Type B pancreatic cell (in vitro differentiated cells): ENCODE data around the gene BSCL2. TPM values are rescaled to one million over a fixed set of nuclear protein-coding genes. Genes with fewer than 3 reads are reported as not detected.
"Not testable (repeated sequence)": the region's sequence is repeated elsewhere in the genome, so short reads cannot be mapped to it uniquely, and the experiment has no call there.

Experiments used
- DNase-seq: peaks from one replicate; pipeline ENCODE4 v3.0.0; 2021; ENCODE audit warnings: mixed read lengths; ENCODE audit not compliant: unreplicated experiment; ENCODE audit errors: extremely low spot score
- H3K27ac Mint-ChIP-seq: 2 replicates; pipeline ENCODE4 v1.8.0; 2021; ENCODE audit warnings: mild to moderate bottlenecking, mixed read lengths
- H3K27me3 Mint-ChIP-seq: 2 replicates; pipeline ENCODE4 v1.8.0; 2021; ENCODE audit warnings: mixed read lengths
- H3K36me3 Mint-ChIP-seq: 2 replicates; pipeline ENCODE4 v1.8.0; 2021; ENCODE audit warnings: mixed read lengths
- H3K4me1 Mint-ChIP-seq: one replicate; pipeline ENCODE4 v1.8.0; 2021; ENCODE audit warnings: mixed read lengths; ENCODE audit not compliant: unreplicated experiment
- H3K4me3 Mint-ChIP-seq: 2 replicates; pipeline ENCODE4 v1.8.0; 2021; ENCODE audit warnings: mild to moderate bottlenecking, mixed read lengths
- H3K9me3 Mint-ChIP-seq: 2 replicates; pipeline ENCODE4 v1.8.0; 2021; ENCODE audit warnings: mixed read lengths
- total RNA-seq: library from RNA; stranded (reverse); gene quantifications from 2 replicates; pipeline ENCODE4 v1.2.1, GENCODE V29; 2021; ENCODE audit warnings: low replicate concordance
- TF ChIP-seq, protein P1 (sequence below): fragments of 200-600 bp; sonication (generic); conservative IDR thresholded peaks from 2 replicates; pipeline ENCODE4 v1.5.0; 2021; ENCODE audit warnings: antibody characterized with exemption, mild to moderate bottlenecking

The BSCL2 gene
- total RNA-seq, 1 donor from 2014 or later = 94.6 TPM

GRCh38 chr11:62705880-62706849 is 1.1 kb downstream of the BSCL2 start:
- H3K36me3 Mint-ChIP-seq = peaks cover 13% of the 10 kb centered on the region
- H3K4me3 Mint-ChIP-seq = peak overlapping the region; percentile 95
- no peaks in the 10 kb centered on the region for H3K9me3 Mint-ChIP-seq
- peak; percentile 97 for DNase-seq
- H3K27ac Mint-ChIP-seq = peak overlapping the region; percentile 90
- peaks cover 33% of the 10 kb centered on the region for H3K4me1 Mint-ChIP-seq
- TF ChIP-seq, protein P1, sequence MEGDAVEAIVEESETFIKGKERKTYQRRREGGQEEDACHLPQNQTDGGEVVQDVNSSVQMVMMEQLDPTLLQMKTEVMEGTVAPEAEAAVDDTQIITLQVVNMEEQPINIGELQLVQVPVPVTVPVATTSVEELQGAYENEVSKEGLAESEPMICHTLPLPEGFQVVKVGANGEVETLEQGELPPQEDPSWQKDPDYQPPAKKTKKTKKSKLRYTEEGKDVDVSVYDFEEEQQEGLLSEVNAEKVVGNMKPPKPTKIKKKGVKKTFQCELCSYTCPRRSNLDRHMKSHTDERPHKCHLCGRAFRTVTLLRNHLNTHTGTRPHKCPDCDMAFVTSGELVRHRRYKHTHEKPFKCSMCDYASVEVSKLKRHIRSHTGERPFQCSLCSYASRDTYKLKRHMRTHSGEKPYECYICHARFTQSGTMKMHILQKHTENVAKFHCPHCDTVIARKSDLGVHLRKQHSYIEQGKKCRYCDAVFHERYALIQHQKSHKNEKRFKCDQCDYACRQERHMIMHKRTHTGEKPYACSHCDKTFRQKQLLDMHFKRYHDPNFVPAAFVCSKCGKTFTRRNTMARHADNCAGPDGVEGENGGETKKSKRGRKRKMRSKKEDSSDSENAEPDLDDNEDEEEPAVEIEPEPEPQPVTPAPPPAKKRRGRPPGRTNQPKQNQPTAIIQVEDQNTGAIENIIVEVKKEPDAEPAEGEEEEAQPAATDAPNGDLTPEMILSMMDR = no peak
- H3K27me3 Mint-ChIP-seq = no peaks in the 10 kb centered on the region

GRCh38 chr11:62705413-62705812 is 1.8 kb downstream of the BSCL2 start:
- no peak for DNase-seq
- Mint-ChIP-seq H3K27ac (peak overlapping the region; percentile 90), H3K36me3 (peaks cover 12% of the 10 kb centered on the region), H3K9me3 (no peaks in the 10 kb centered on the region), H3K4me3 (peak overlapping the region; percentile 95), H3K4me1 (peaks cover 33% of the 10 kb centered on the region), H3K27me3 (no peaks in the 10 kb centered on the region)
- TF ChIP-seq, protein P1 = no peak

DNA sequence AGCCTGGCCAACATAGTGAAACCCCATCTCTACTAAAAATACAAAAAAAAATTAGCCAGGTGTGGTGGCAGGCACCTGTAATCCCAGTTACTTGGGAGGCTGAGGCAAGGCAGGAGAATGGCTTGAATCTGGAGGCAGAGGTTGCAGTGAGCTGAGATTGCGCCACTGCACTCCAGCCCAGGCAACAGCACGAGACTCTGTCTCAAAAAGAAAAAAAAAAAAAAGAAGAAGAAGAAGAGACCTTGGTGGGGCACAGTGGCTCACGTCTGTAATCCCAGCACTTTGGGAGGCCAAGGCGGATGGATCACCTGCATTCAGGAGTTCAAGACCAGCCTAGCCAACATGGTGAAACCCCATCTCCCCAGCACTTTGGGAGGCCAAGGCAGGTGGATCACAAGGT is 3.3 kb downstream of the BSCL2 start:
- H3K9me3 Mint-ChIP-seq, DNase-seq, H3K4me3 Mint-ChIP-seq, H3K27me3 Mint-ChIP-seq, H3K27ac Mint-ChIP-seq: not testable (repeated sequence)
- Mint-ChIP-seq H3K36me3 (peaks cover 12% of the 10 kb centered on the region), H3K4me1 (peaks cover 23% of the 10 kb centered on the region)

DNA sequence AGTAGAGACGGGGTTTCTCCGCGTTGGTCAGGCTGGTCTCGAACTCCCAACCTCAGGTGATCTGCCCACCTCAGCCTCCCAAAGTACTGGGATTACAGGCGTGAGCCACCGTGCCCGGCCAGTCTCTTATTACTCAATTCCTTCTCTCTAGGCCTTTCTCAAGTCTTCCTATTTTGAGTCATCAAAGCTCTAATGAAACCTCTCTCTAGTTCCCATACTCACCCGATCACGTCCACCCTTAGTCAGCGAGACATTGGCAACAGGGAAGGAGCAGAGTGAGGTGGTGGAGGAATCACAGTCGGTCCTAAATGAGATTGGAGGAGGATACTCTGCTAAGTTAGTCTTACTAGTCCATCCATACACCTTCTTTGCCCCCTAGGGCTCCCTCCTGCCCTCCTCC is 5.0 kb downstream of the BSCL2 start:
- no peak overlapping the region for H3K27ac Mint-ChIP-seq
- H3K4me1 Mint-ChIP-seq = peaks cover 12% of the 10 kb centered on the region
- H3K4me3 Mint-ChIP-seq = no peak overlapping the region
- no peak for DNase-seq
- TF ChIP-seq, protein P1 = no peak
- no peaks in the 10 kb centered on the region for H3K27me3 Mint-ChIP-seq
- peaks cover 16% of the 10 kb centered on the region for H3K36me3 Mint-ChIP-seq
- no peaks in the 10 kb centered on the region for H3K9me3 Mint-ChIP-seq

GRCh38 chr11:62694455-62695167 is 12.6 kb downstream of the BSCL2 start:
- TF ChIP-seq, protein P1 = peak; percentile 88
- Mint-ChIP-seq H3K27ac (no peak overlapping the region), H3K4me1 (peaks cover 9% of the 10 kb centered on the region), H3K4me3 (no peak overlapping the region), H3K27me3 (no peaks in the 10 kb centered on the region), H3K9me3 (no peaks in the 10 kb centered on the region), H3K36me3 (peaks cover 26% of the 10 kb centered on the region)
- DNase-seq = no peak

DNA sequence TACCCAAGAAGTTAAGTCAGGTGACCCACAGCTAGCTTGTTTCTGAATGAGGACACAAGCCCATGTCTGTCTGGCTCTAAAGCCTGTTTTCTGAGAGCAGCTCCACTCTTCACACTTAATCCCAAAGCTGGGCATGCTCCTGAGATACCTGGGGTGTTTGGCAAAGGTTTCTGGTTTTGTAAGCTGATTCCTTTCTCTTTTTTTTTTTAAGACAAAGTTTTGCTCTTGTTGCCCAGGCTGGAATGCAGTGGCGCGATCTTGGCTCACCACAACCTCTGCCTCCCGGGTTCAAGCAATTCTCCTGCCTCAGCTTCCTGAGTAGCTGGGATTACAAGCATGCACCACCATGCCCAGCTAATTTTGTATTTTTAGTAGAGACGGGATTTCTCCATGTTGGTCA is 13.6 kb downstream of the BSCL2 start:
- not testable (repeated sequence) for DNase-seq, H3K27me3 Mint-ChIP-seq, H3K9me3 Mint-ChIP-seq, H3K27ac Mint-ChIP-seq, H3K4me3 Mint-ChIP-seq
- Mint-ChIP-seq H3K36me3 (peaks cover 24% of the 10 kb centered on the region), H3K4me1 (peaks cover 11% of the 10 kb centered on the region)
